ENCODE results near the gene MINDY4.

- TF ChIP-seq POLR2AphosphoS5 (IDR thresholded peaks at IDR 0.05), result no peak
- no peak for TF ChIP-seq CTCF (IDR thresholded peaks at IDR 0.05)
- no peak for TF ChIP-seq POLR2A (IDR thresholded peaks at IDR 0.05)
- TF ChIP-seq EP300 (IDR thresholded peaks at IDR 0.05), result no peak
These were observed 154.7 kb downstream of the MINDY4 start for GRCh38 chr7:30925913-30926312.
